ENCODE measurements around the gene CEPT1.

Gene CEPT1

GRCh38 chr1:111208921-111209320 lies 68.9 kb downstream of the CEPT1 start:
- H3K36me3 ChIP-seq (replicated peaks; ENCODE audit: low read depth, low read length), result no peaks in the 10 kb centered on the region
- H3K4me3 ChIP-seq (ENCODE audit: low read length), result no peak overlapping the region
- H3K27me3 ChIP-seq (ENCODE audit: low read depth, low read length), result no peaks in the 10 kb centered on the region
- no peak overlapping the region for H3K27ac ChIP-seq (ENCODE audit: low read length)
- no peaks in the 10 kb centered on the region for H4K20me1 ChIP-seq (ENCODE audit: insufficient read depth, low read length)
- H3K4me2 ChIP-seq (ENCODE audit: low read length), result no peak overlapping the region
- no peak overlapping the region for H3K9ac ChIP-seq (ENCODE audit: low read length)
- peaks cover 15% of the 10 kb centered on the region for H3K4me1 ChIP-seq (ENCODE audit: low read length)
- no peaks in the 10 kb centered on the region for H3K79me2 ChIP-seq (ENCODE audit: low read length)
- peaks cover 2% of the 10 kb centered on the region; the same call in 1 of the 2 replicates for H3K9me3 ChIP-seq (ENCODE audit: insufficient read depth, low read length)
- TF ChIP-seq CTCF (IDR thresholded peaks at IDR 0.05; ENCODE audit: low read depth, low read length) (no peak), EZH2phosphoT487 (IDR thresholded peaks at IDR 0.05; ENCODE audit: low read depth) (no peak)
- no peak overlapping the region for H2AFZ ChIP-seq (ENCODE audit: low read depth, low read length)

GRCh38 chr1:111209622-111210021 lies 69.6 kb downstream of the CEPT1 start:
- no peaks in the 10 kb centered on the region for H3K36me3 ChIP-seq (replicated peaks; ENCODE audit: low read depth, low read length)
- H3K4me3 ChIP-seq (ENCODE audit: low read length), result no peak overlapping the region
- H3K27ac ChIP-seq (ENCODE audit: low read length), result no peak overlapping the region
- no peaks in the 10 kb centered on the region for H3K27me3 ChIP-seq (ENCODE audit: low read depth, low read length)
- H3K79me2 ChIP-seq (ENCODE audit: low read length), result no peaks in the 10 kb centered on the region
- H3K4me1 ChIP-seq (ENCODE audit: low read length), result peaks cover 20% of the 10 kb centered on the region
- H3K9me3 ChIP-seq (ENCODE audit: insufficient read depth, low read length), result peaks cover 9% of the 10 kb centered on the region; the same call in 1 of the 2 replicates
- H3K9ac ChIP-seq (ENCODE audit: low read length), result no peak overlapping the region
- no peaks in the 10 kb centered on the region for H4K20me1 ChIP-seq (ENCODE audit: insufficient read depth, low read length)
- no peak overlapping the region for H2AFZ ChIP-seq (ENCODE audit: low read depth, low read length)
- TF ChIP-seq EZH2phosphoT487 (IDR thresholded peaks at IDR 0.05; ENCODE audit: low read depth), result no peak
- no peak for TF ChIP-seq CTCF (IDR thresholded peaks at IDR 0.05; ENCODE audit: low read depth, low read length)
- H3K4me2 ChIP-seq (ENCODE audit: low read length), result no peak overlapping the region

GRCh38 chr1:111211921-111212320 lies 71.9 kb downstream of the CEPT1 start:
- Histone ChIP-seq H3K79me2 (ENCODE audit: low read length) (no peaks in the 10 kb centered on the region), H3K27ac (ENCODE audit: low read length) (no peak overlapping the region), H3K4me2 (ENCODE audit: low read length) (no peak overlapping the region), H3K4me1 (ENCODE audit: low read length) (peaks cover 31% of the 10 kb centered on the region), H3K9me3 (ENCODE audit: insufficient read depth, low read length) (peaks cover 17% of the 10 kb centered on the region; the same call in 1 of the 2 replicates), H3K27me3 (ENCODE audit: low read depth, low read length) (no peaks in the 10 kb centered on the region), H3K4me3 (ENCODE audit: low read length) (no peak overlapping the region), H4K20me1 (ENCODE audit: insufficient read depth, low read length) (no peaks in the 10 kb centered on the region), H3K9ac (ENCODE audit: low read length) (no peak overlapping the region), H2AFZ (ENCODE audit: low read depth, low read length) (no peak overlapping the region), H3K36me3 (replicated peaks; ENCODE audit: low read depth, low read length) (no peaks in the 10 kb centered on the region)
- TF ChIP-seq EZH2phosphoT487 (IDR thresholded peaks at IDR 0.05; ENCODE audit: low read depth) (no peak), CTCF (IDR thresholded peaks at IDR 0.05; ENCODE audit: low read depth, low read length) (no peak)

- Histone ChIP-seq H3K9ac (ENCODE audit: low read length) (no peak overlapping the region), H3K27me3 (ENCODE audit: low read depth, low read length) (no peaks in the 10 kb centered on the region), H3K4me2 (ENCODE audit: low read length) (no peak overlapping the region), H3K4me3 (ENCODE audit: low read length) (no peak overlapping the region), H3K79me2 (ENCODE audit: low read length) (no peaks in the 10 kb centered on the region), H4K20me1 (ENCODE audit: insufficient read depth, low read length) (no peaks in the 10 kb centered on the region), H3K4me1 (ENCODE audit: low read length) (peaks cover 40% of the 10 kb centered on the region), H3K9me3 (ENCODE audit: insufficient read depth, low read length) (peaks cover 24% of the 10 kb centered on the region; the same call in 1 of the 2 replicates), H2AFZ (ENCODE audit: low read depth, low read length) (no peak overlapping the region), H3K27ac (ENCODE audit: low read length) (no peak overlapping the region), H3K36me3 (replicated peaks; ENCODE audit: low read depth, low read length) (no peaks in the 10 kb centered on the region)
- TF ChIP-seq EZH2phosphoT487 (IDR thresholded peaks at IDR 0.05; ENCODE audit: low read depth), result no peak
- no peak for TF ChIP-seq CTCF (IDR thresholded peaks at IDR 0.05; ENCODE audit: low read depth, low read length)
These were observed 72.8 kb downstream of the CEPT1 start for GRCh38 chr1:111212634-111213335.
